Measurements from ENCODE around the gene INO80D. TPM values are rescaled to one million over a fixed set of nuclear protein-coding genes. Genes with fewer than 3 reads are reported as not detected.

Gene INO80D
- total and polyA plus RNA-seq, 8 donors = 9.9 to 21.9 (median 12.3) TPM

GRCh38 chr2:206068207-206068606 lies 17.8 kb downstream of the INO80D start:
- intact Hi-C loops (cut with DNase I) = no loop called here
- no peaks in the 10 kb centered on the region for H3K9me3 ChIP-seq
- ATAC-seq (no peak), DNase-seq (no peak)
- peaks cover 0 to 6% of the 10 kb centered on the region in 2 donors for H3K4me1 ChIP-seq
- TF ChIP-seq, protein P1, sequence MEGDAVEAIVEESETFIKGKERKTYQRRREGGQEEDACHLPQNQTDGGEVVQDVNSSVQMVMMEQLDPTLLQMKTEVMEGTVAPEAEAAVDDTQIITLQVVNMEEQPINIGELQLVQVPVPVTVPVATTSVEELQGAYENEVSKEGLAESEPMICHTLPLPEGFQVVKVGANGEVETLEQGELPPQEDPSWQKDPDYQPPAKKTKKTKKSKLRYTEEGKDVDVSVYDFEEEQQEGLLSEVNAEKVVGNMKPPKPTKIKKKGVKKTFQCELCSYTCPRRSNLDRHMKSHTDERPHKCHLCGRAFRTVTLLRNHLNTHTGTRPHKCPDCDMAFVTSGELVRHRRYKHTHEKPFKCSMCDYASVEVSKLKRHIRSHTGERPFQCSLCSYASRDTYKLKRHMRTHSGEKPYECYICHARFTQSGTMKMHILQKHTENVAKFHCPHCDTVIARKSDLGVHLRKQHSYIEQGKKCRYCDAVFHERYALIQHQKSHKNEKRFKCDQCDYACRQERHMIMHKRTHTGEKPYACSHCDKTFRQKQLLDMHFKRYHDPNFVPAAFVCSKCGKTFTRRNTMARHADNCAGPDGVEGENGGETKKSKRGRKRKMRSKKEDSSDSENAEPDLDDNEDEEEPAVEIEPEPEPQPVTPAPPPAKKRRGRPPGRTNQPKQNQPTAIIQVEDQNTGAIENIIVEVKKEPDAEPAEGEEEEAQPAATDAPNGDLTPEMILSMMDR (IDR thresholded peaks at IDR 0.05) = no peak
- H3K36me3 ChIP-seq = peaks cover 0 to 4% of the 10 kb centered on the region in 2 donors
- no peaks in the 10 kb centered on the region for H3K27me3 ChIP-seq
- no peak overlapping the region for H3K27ac ChIP-seq
- no peak overlapping the region for H3K4me3 ChIP-seq

DNA sequence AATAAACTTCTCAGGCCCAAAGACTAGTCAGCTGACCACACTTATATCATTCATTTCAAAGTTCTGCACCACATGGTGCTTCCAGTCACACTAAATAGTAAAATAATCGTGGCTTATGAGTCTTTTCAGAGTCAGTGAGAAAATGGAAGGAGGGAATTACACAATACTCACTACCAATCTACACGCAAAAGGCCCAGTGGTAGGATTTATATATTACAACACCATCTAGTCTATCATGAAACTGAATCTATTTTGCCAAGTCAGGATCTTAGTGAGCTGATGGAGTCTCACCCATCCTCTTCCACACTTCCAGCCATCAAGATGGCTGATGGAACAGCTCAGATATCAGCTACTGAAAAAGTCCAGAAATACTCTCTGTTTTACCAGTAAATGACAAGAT lies 21.9 kb downstream of the INO80D start:
- no peaks in the 10 kb centered on the region for H3K4me1 ChIP-seq
- H3K36me3 ChIP-seq = peaks cover 0 to 34% of the 10 kb centered on the region in 2 donors
- ATAC-seq = no peak
- no peaks in the 10 kb centered on the region for H3K9me3 ChIP-seq
- DNase-seq = no peak
- no peaks in the 10 kb centered on the region for H3K27me3 ChIP-seq
- no peak overlapping the region for H3K4me3 ChIP-seq
- intact Hi-C loops (cut with DNase I) = no loop called here
- H3K27ac ChIP-seq = no peak overlapping the region
- TF ChIP-seq, protein P1 (IDR thresholded peaks at IDR 0.05) = no peak

DNA sequence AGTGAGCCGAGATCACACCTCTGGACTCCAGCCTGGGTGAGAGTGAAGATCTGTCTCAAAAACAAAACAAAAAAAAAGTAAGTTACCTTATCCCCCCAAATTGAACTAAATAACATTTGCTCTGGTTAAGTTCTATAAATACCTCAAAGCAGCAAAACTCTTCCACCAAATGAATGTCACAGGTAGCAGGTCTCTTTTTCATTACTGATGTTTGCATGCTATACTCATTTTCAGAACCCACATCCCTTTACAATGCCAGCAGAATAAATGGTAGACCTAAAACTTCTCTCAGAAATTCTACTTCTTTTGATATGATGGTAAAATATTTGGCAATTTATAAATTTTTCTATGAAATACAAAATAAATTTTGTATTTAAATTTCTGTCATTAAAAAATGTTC lies 22.3 kb downstream of the INO80D start:
- Histone ChIP-seq H3K4me3 (no peak overlapping the region), H3K9me3 (no peaks in the 10 kb centered on the region), H3K27ac (no peak overlapping the region), H3K36me3 (peaks cover 0 to 39% of the 10 kb centered on the region in 2 donors), H3K27me3 (no peaks in the 10 kb centered on the region), H3K4me1 (no peaks in the 10 kb centered on the region)
- TF ChIP-seq, protein P1 (IDR thresholded peaks at IDR 0.05) = no peak
- intact Hi-C loops (cut with DNase I) = no loop called here
- ATAC-seq (no peak), DNase-seq (no peak)

DNA sequence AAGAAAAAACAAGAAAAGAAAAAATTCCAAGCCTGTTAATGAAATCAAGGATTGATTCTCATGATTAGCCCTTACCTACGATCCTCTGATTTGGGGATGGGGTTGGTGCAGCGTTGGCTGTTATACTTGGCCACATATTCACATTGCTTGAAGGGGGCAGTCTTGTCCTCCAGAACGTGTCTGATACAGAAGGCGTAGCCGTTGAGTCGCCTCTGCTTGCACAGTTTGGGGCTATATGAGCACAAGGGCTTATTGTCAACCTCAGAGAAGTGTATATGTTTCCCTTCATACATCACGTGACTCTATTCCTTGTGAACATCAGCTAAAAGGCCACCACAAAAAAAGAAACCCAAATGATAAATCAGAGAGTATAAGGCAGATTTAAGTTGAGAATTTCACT lies 23.2 kb downstream of the INO80D start:
- TF ChIP-seq, protein P1 (IDR thresholded peaks at IDR 0.05) = no peak
- ATAC-seq = no peak

GRCh38 chr2:206056286-206056685 lies 29.7 kb downstream of the INO80D start:
- intact Hi-C loops (cut with DNase I) = no loop called here
- Histone ChIP-seq H3K27ac (no peak overlapping the region), H3K9me3 (no peaks in the 10 kb centered on the region), H3K4me1 (peaks cover 0 to 10% of the 10 kb centered on the region in 2 donors), H3K4me3 (no peak overlapping the region), H3K27me3 (no peaks in the 10 kb centered on the region), H3K36me3 (peaks cover 0 to 66% of the 10 kb centered on the region in 2 donors)
- ATAC-seq (no peak), DNase-seq (peak in 1 of 4 donors; percentile 11)
- TF ChIP-seq, protein P1 (IDR thresholded peaks at IDR 0.05) = no peak

More for the DNA sequence above, 23.2 kb downstream of the INO80D start:
- DNase-seq = no peak
- H3K27me3 ChIP-seq = no peaks in the 10 kb centered on the region
- H3K4me1 ChIP-seq = no peaks in the 10 kb centered on the region
- peaks cover 0 to 45% of the 10 kb centered on the region in 2 donors for H3K36me3 ChIP-seq
- intact Hi-C loops (cut with DNase I) = no loop called here
- no peak overlapping the region for H3K27ac ChIP-seq
- H3K9me3 ChIP-seq = no peaks in the 10 kb centered on the region
- H3K4me3 ChIP-seq = no peak overlapping the region

All from left lung (tissue), 10 donors.